Peyer's patch (tissue), 4 donors: ENCODE results near the gene CD101. TPM values are rescaled to one million over a fixed set of nuclear protein-coding genes. Genes with fewer than 3 reads are reported as not detected.

Experiments used
- DNase-seq, 3 donors: peaks; one replicate each; pipeline ENCODE4 v3.0.0-alpha.2; 2017 to 2019
- H3K27ac ChIP-seq, 4 donors: fragments of 200-600 bp; sonication (generic); one replicate each; pipeline ENCODE4 v1.5.1; 2016 to 2019
- H3K27me3 ChIP-seq, 2 donors: fragments of 200-600 bp; sonication (generic); one replicate each; pipeline ENCODE4 v1.5.1; 2019
- H3K36me3 ChIP-seq, 3 donors: fragments of 200-600 bp; sonication (generic); one replicate each; pipeline ENCODE4 v1.5.1; 2016 to 2019
- H3K4me1 ChIP-seq, 4 donors: fragments of 200-600 bp; sonication (generic); one replicate each; pipeline ENCODE4 v1.5.1; 2016 to 2019
- H3K4me3 ChIP-seq, 4 donors: fragments of 200-600 bp; sonication (generic); 1 replicate in 3 of 4; 2 replicates in 1 of 4; pipeline ENCODE4 v1.5.1; 2016 to 2019; ENCODE audit warnings: mild to moderate bottlenecking in 1 of 4
- H3K9me3 ChIP-seq, 4 donors: fragments of 200-600 bp; sonication (generic); one replicate each; pipeline ENCODE4 v1.5.1; 2016 to 2019; ENCODE audit warnings: mild to moderate bottlenecking in 1 of 4
- CTCF ChIP-seq, 6 experiments: fragments of 450-650 bp in 4 of 6; fragments of 200-600 bp in 2 of 6; sonication (generic) in 1 of 6; IDR thresholded peaks; one replicate each; pipeline ENCODE4 v1.5.1; 2017 to 2019; ENCODE audit warnings: antibody characterized with exemption in 6 of 6, mild to moderate bottlenecking in 3 of 6, moderate library complexity in 1 of 6
- POLR2A ChIP-seq, 2 donors: fragments of 450-650 bp; IDR thresholded peaks; one replicate each; pipeline ENCODE4 v1.5.1; 2017; ENCODE audit warnings: antibody characterized with exemption in 2 of 2, mild to moderate bottlenecking in 2 of 2, moderate library complexity in 2 of 2
- small RNA-seq, 2 donors: library from RNA; depleted of rRNA; stranded (forward); fragments of <200 nt; gene quantifications; one replicate each; pipeline ENCODE3, GENCODE V24; 2016
- total RNA-seq, 4 donors: library from RNA; depleted of rRNA; stranded (reverse); fragments of >200 nt; gene quantifications; one replicate each; pipeline ENCODE4 v1.1.0, GENCODE V29; 2016

The CD101 gene
- total RNA-seq, 4 donors from 2014 or later: 0.85 to 12.4 (median 3.5) TPM

- no peaks in the 10 kb centered on the region for H3K4me1 ChIP-seq
- H3K4me3 ChIP-seq: no peak overlapping the region
- peaks cover 0 to 8% (median 0%) of the 10 kb centered on the region in 3 donors for H3K36me3 ChIP-seq
- no peak overlapping the region for H3K27ac ChIP-seq
- TF ChIP-seq CTCF (IDR thresholded peaks at IDR 0.05): no peak
- no peak for TF ChIP-seq POLR2A (IDR thresholded peaks at IDR 0.05)
- no peak for DNase-seq
- H3K9me3 ChIP-seq: no peaks in the 10 kb centered on the region
- no peaks in the 10 kb centered on the region for H3K27me3 ChIP-seq
These were observed 68.6 kb downstream of the CD101 start for GRCh38 chr1:117070124-117070523.

GRCh38 chr1:117076648-117077047 lies 75.1 kb downstream of the CD101 start:
- Histone ChIP-seq H3K27me3 (no peaks in the 10 kb centered on the region), H3K4me1 (no peaks in the 10 kb centered on the region), H3K36me3 (peaks cover 0 to 70% (median 0%) of the 10 kb centered on the region in 3 donors), H3K4me3 (no peak overlapping the region), H3K9me3 (no peaks in the 10 kb centered on the region), H3K27ac (no peak overlapping the region)
- TF ChIP-seq CTCF (IDR thresholded peaks at IDR 0.05) (no peak), POLR2A (IDR thresholded peaks at IDR 0.05) (no peak)
- DNase-seq: no peak

GRCh38 chr1:117077267-117077666 lies 75.7 kb downstream of the CD101 start:
- Histone ChIP-seq H3K27ac (no peak overlapping the region), H3K36me3 (peaks cover 0 to 76% (median 0%) of the 10 kb centered on the region in 3 donors), H3K4me3 (no peak overlapping the region), H3K27me3 (no peaks in the 10 kb centered on the region), H3K4me1 (no peaks in the 10 kb centered on the region), H3K9me3 (no peaks in the 10 kb centered on the region)
- TF ChIP-seq POLR2A (IDR thresholded peaks at IDR 0.05) (no peak), CTCF (IDR thresholded peaks at IDR 0.05) (no peak)
- no peak for DNase-seq

GRCh38 chr1:117079737-117080136 lies 78.2 kb downstream of the CD101 start:
- no peak overlapping the region for H3K27ac ChIP-seq
- DNase-seq: no peak
- no peaks in the 10 kb centered on the region for H3K4me1 ChIP-seq
- H3K9me3 ChIP-seq: no peaks in the 10 kb centered on the region
- TF ChIP-seq POLR2A (IDR thresholded peaks at IDR 0.05) (no peak), CTCF (IDR thresholded peaks at IDR 0.05) (no peak)
- no peak overlapping the region for H3K4me3 ChIP-seq
- no peaks in the 10 kb centered on the region for H3K27me3 ChIP-seq
- H3K36me3 ChIP-seq: peaks cover 0 to 86% (median 0%) of the 10 kb centered on the region in 3 donors

- Histone ChIP-seq H3K27ac (no peak overlapping the region), H3K4me1 (no peaks in the 10 kb centered on the region), H3K4me3 (no peak overlapping the region), H3K9me3 (no peaks in the 10 kb centered on the region), H3K27me3 (no peaks in the 10 kb centered on the region), H3K36me3 (peaks cover 0 to 52% (median 0%) of the 10 kb centered on the region in 3 donors)
- TF ChIP-seq CTCF (IDR thresholded peaks at IDR 0.05) (no peak), POLR2A (IDR thresholded peaks at IDR 0.05) (no peak)
- no peak for DNase-seq
These were observed 82.7 kb downstream of the CD101 start for GRCh38 chr1:117084231-117084630.

Small RNA genes lying within 50 kb of the gene (small RNA-seq; reads per million reads assigned to genes)
- gene RNA5SP55: 0 reads per million in 2 donors

Other genes with a start within 250 kb of the CD101 start
- gene CD2, start 247.3 kb upstream of the CD101 start, total RNA-seq: 10 to 100 TPM in 3 of 4 donors, 1 to 10 TPM in 1; 9.6 to 36.3 (median 20.9) TPM
- gene PTGFRN, start 91.8 kb upstream of the CD101 start, total RNA-seq: 10 to 100 TPM; 20.6 to 66.6 (median 54.3) TPM
- gene TTF2, start 58.6 kb downstream of the CD101 start, total RNA-seq: 10 to 100 TPM; 12.1 to 59.4 (median 28.5) TPM
- 10 to 100 TPM in 1 of 4 donors, 1 to 10 TPM in 3; 1.8 to 28.9 (median 4.4) TPM for gene TRIM45, start 120.0 kb downstream of the CD101 start, total RNA-seq
- not detected for gene VTCN1, start 209.2 kb downstream of the CD101 start, total RNA-seq